Liver (tissue), 9 donors: ENCODE data around the gene TBX6. TPM values are rescaled to one million over a fixed set of nuclear protein-coding genes. Genes with fewer than 3 reads are reported as not detected.
"Not testable (repeated sequence)": the region's sequence is repeated elsewhere in the genome, so short reads cannot be mapped to it uniquely, and the experiment has no call there.

ENCODE experiments used
- DNase-seq: peaks from one replicate; pipeline ENCODE4 v3.0.0-alpha.2; 2017; ENCODE audit warnings: low spot score
- H3K27ac ChIP-seq, 2 donors: one replicate each; pipeline ENCODE4 v1.7.0; 2013; ENCODE audit warnings: inconsistent platforms in 2 of 2, low read length in 2 of 2, control low read depth in 1 of 2, low read depth in 1 of 2, mild to moderate bottlenecking in 1 of 2
- H3K27me3 ChIP-seq, 4 donors: one replicate each; pipeline versions ENCODE4 v1.6.1 to v1.7.0; 2013; ENCODE audit warnings: low read length in 3 of 4, inconsistent platforms in 1 of 4, mild to moderate bottlenecking in 1 of 4, moderate library complexity in 1 of 4; ENCODE audit not compliant: control insufficient read depth in 4 of 4, insufficient read depth in 4 of 4
- H3K36me3 ChIP-seq, 4 donors: one replicate each; pipeline versions ENCODE4 v1.6.1 to v1.7.0; 2013; ENCODE audit warnings: low read length in 3 of 4, mild to moderate bottlenecking in 3 of 4, low read depth in 1 of 4, moderate library complexity in 1 of 4; ENCODE audit not compliant: control insufficient read depth in 4 of 4, insufficient read depth in 3 of 4
- H3K4me1 ChIP-seq, 4 donors: one replicate each; pipeline versions ENCODE4 v1.6.1 to v1.7.0; 2013; ENCODE audit warnings: low read length in 3 of 4, mild to moderate bottlenecking in 3 of 4, moderate library complexity in 1 of 4; ENCODE audit not compliant: control insufficient read depth in 4 of 4, insufficient read depth in 4 of 4
- H3K4me3 ChIP-seq, 3 donors: one replicate each; pipeline versions ENCODE4 v1.6.1 to v1.7.0; 2013; ENCODE audit warnings: low read length in 3 of 3, control low read depth in 1 of 3, low read depth in 1 of 3, mild to moderate bottlenecking in 1 of 3
- H3K9ac ChIP-seq, 2 donors: one replicate each; pipeline ENCODE4 v1.7.0; 2013; ENCODE audit warnings: low read length in 2 of 2, mild to moderate bottlenecking in 2 of 2, moderate library complexity in 2 of 2, control low read depth in 1 of 2, low read depth in 1 of 2
- H3K9me3 ChIP-seq, 4 donors: one replicate each; pipeline versions ENCODE4 v1.6.1 to v1.7.0; 2013; ENCODE audit warnings: low read length in 3 of 4; ENCODE audit not compliant: control insufficient read depth in 4 of 4
- EGR1 ChIP-seq, 2 donors: IDR thresholded peaks; 2 replicates each; pipeline ENCODE4 v1.6.1; 2016 to 2018; ENCODE audit warnings: antibody characterized with exemption in 2 of 2, low read depth in 2 of 2
- FOXA1 ChIP-seq: IDR thresholded peaks from 2 replicates; pipeline ENCODE4 v1.6.1; 2016; ENCODE audit warnings: antibody characterized with exemption
- FOXA2 ChIP-seq: IDR thresholded peaks from 2 replicates; pipeline ENCODE4 v1.6.1; 2016; ENCODE audit warnings: antibody characterized with exemption
- GABPA ChIP-seq, 2 donors: IDR thresholded peaks in 1 of 2; conservative IDR thresholded peaks in 1 of 2; 2 replicates each; pipeline ENCODE4 v1.6.1; 2016; ENCODE audit warnings: antibody characterized with exemption in 2 of 2, mild to moderate bottlenecking in 1 of 2, moderate library complexity in 1 of 2
- HNF4A ChIP-seq, 2 donors: conservative IDR thresholded peaks; 2 replicates each; pipeline ENCODE4 v1.6.1; 2016; ENCODE audit warnings: antibody characterized with exemption in 2 of 2, mild to moderate bottlenecking in 2 of 2
- HNF4G ChIP-seq: IDR thresholded peaks from 2 replicates; pipeline ENCODE4 v1.6.1; 2016; ENCODE audit warnings: antibody characterized with exemption
- JUND ChIP-seq, 2 donors: IDR thresholded peaks; 2 replicates each; pipeline ENCODE4 v1.6.1; 2016; ENCODE audit warnings: antibody characterized with exemption in 2 of 2
- NR2F2 ChIP-seq: IDR thresholded peaks from 2 replicates; pipeline ENCODE4 v1.6.1; 2016; ENCODE audit warnings: antibody characterized with exemption
- RAD21 ChIP-seq, 2 donors: IDR thresholded peaks; 2 replicates each; pipeline ENCODE4 v1.6.1; 2016; ENCODE audit warnings: antibody characterized with exemption in 2 of 2, mild to moderate bottlenecking in 2 of 2
- RXRA ChIP-seq, 2 donors: IDR thresholded peaks; 2 replicates each; pipeline ENCODE4 v1.6.1; 2017 to 2018; ENCODE audit warnings: antibody characterized with exemption in 2 of 2, mild to moderate bottlenecking in 1 of 2
- SP1 ChIP-seq: IDR thresholded peaks from 2 replicates; pipeline ENCODE4 v1.6.1; 2018; ENCODE audit warnings: antibody characterized with exemption, mild to moderate bottlenecking
- TAF1 ChIP-seq: conservative IDR thresholded peaks from 2 replicates; pipeline ENCODE4 v1.6.1; 2016; ENCODE audit warnings: antibody characterized with exemption, mild to moderate bottlenecking
- YY1 ChIP-seq: IDR thresholded peaks from 2 replicates; pipeline ENCODE4 v1.6.1; 2016; ENCODE audit warnings: antibody characterized with exemption, mild to moderate bottlenecking
- WGBS: extraction: QIAGEN DNeasy Blood & Tissue Kit; methylation state at CpG from one replicate; pipeline ENCODE4 v1.1.7; 2013; 5-methylcytosine and 5-hydroxymethylcytosine counted together
- polyA plus RNA-seq, 2 donors: library from polyadenylated mRNA; stranded (reverse) in 1 of 2; unstranded in 1 of 2; fragments of 200-250 nt in 1 of 2; fragments of >200 nt in 1 of 2; fragmentation: Nextera tagmentation in 1 of 2; extraction: Ambion mirVana in 1 of 2; gene quantifications; one replicate each; pipeline versions ENCODE4 v1.2.1 to v1.2.3, GENCODE V29; 2013 to 2015
- total RNA-seq, 2 donors: library from RNA; depleted of rRNA; stranded (reverse); fragments of >200 nt; gene quantifications; one replicate each; pipeline ENCODE4 v1.2.3, GENCODE V29; 2014
- TF ChIP-seq, protein P1 (sequence below): IDR thresholded peaks from 2 replicates; pipeline ENCODE4 v1.6.1; 2016; ENCODE audit warnings: antibody characterized with exemption
- TF ChIP-seq, protein P2 (sequence below): IDR thresholded peaks from 2 replicates; pipeline ENCODE4 v1.6.1; 2016; ENCODE audit warnings: antibody characterized with exemption, mild to moderate bottlenecking
- TF ChIP-seq, protein P3 (sequence below): IDR thresholded peaks from 2 replicates; pipeline ENCODE4 v1.6.1; 2016; ENCODE audit warnings: antibody characterized with exemption
- TF ChIP-seq, protein P4 (sequence below): fragments of 150-350 bp; IDR thresholded peaks from 2 replicates; pipeline ENCODE4 v1.5.1; 2017; ENCODE audit warnings: improper control_type of control experiment, low read depth, low read length; ENCODE audit not compliant: missing input control
- TF ChIP-seq, protein P5 (sequence below): IDR thresholded peaks from 2 replicates; pipeline ENCODE4 v1.6.1; 2016; ENCODE audit warnings: antibody characterized with exemption
- donor health status: healthy.
- donor health status: healthy.
- donor health status: healthy.
- donor health status: healthy.
- donor health status: healthy.

TBX6 gene
- total and polyA plus RNA-seq, 4 donors: 0.09 to 0.26 (median 0.18) TPM

DNA sequence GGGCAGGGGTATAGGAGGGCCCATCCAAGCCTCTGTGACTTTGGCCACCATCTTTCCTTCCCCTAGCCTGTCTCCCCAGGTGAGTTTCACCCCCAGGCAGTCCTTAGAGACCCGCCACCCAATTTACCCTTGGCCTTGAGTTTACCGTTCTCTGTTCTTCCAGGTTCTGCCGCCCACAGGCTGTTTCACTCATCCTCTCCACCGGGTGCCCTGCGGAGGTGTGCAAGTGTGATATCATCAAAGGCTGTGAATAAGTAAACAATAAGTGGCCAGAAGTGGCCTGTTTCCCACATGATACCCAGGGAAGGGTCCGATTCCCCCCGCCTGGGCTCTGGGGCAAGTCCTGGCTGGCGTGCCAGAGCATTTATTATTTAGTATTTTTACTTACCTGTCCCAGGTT, 45.5 kb downstream of the TBX6 start (continued):
- TF ChIP-seq, protein P1, sequence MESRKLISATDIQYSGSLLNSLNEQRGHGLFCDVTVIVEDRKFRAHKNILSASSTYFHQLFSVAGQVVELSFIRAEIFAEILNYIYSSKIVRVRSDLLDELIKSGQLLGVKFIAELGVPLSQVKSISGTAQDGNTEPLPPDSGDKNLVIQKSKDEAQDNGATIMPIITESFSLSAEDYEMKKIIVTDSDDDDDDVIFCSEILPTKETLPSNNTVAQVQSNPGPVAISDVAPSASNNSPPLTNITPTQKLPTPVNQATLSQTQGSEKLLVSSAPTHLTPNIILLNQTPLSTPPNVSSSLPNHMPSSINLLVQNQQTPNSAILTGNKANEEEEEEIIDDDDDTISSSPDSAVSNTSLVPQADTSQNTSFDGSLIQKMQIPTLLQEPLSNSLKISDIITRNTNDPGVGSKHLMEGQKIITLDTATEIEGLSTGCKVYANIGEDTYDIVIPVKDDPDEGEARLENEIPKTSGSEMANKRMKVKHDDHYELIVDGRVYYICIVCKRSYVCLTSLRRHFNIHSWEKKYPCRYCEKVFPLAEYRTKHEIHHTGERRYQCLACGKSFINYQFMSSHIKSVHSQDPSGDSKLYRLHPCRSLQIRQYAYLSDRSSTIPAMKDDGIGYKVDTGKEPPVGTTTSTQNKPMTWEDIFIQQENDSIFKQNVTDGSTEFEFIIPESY: no peak
- no peak for TF ChIP-seq YY1
- TF ChIP-seq SP1: no peak
- TF ChIP-seq RAD21 (IDR thresholded peaks at IDR 0.05): no peak
- no peak for TF ChIP-seq RXRA (IDR thresholded peaks at IDR 0.05)

DNA sequence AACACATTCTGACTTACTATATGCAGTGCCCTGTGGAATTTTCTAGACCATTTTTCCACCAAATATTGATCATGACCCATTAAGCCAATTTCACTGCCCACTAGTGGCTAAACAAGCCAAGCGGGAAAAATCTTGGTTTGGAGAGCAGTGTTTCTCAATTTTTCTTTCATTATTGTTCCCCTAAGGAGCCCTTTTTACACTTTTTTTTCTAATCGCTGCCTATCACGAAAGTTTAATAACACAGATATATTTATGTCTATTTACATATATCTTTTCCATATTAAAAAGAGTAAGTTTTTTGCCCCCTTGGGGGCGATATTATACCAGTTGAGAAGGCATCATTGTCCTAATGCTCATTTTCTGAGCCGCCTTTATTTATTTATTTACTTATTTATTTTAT, 49.9 kb downstream of the TBX6 start:
- no peaks in the 10 kb centered on the region for H3K9me3 ChIP-seq
- no peak overlapping the region for H3K27ac ChIP-seq
- no peaks in the 10 kb centered on the region for H3K4me1 ChIP-seq
- H3K4me3 ChIP-seq: no peak overlapping the region
- 31% methylated on average over 5 of the region's 5 CpGs for WGBS
- H3K27me3 ChIP-seq: no peaks in the 10 kb centered on the region
- no peak overlapping the region for H3K9ac ChIP-seq
- TF ChIP-seq RAD21 (IDR thresholded peaks at IDR 0.05) (peak; percentile 59 to 67), YY1 (no peak)
- no peaks in the 10 kb centered on the region for H3K36me3 ChIP-seq
- no peak for DNase-seq

DNA sequence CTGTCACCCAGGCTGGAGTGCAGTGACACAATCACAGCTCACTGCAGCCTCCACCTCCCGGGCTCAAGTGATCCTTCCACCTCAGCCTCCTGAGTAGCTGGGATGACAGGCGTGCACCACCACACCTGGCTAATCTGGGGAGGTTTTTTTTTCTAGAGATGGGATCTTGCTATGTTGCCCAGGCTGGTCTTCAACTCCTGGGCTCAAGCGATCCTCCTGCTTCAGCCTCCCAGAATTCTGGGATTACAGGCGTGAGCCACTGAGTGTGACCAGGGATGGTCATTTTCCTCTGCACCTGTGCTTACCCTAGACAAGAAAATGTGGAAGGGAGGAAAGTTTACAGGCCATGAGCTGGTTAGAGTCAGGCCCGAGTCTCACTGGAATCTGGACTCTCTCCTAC, 51.0 kb downstream of the TBX6 start:
- H3K27ac ChIP-seq, H3K27me3 ChIP-seq, H3K4me1 ChIP-seq, DNase-seq, H3K4me3 ChIP-seq, H3K9ac ChIP-seq, H3K36me3 ChIP-seq, H3K9me3 ChIP-seq: not testable (repeated sequence)
- WGBS: 90% methylated on average over 5 of the region's 5 CpGs

DNA sequence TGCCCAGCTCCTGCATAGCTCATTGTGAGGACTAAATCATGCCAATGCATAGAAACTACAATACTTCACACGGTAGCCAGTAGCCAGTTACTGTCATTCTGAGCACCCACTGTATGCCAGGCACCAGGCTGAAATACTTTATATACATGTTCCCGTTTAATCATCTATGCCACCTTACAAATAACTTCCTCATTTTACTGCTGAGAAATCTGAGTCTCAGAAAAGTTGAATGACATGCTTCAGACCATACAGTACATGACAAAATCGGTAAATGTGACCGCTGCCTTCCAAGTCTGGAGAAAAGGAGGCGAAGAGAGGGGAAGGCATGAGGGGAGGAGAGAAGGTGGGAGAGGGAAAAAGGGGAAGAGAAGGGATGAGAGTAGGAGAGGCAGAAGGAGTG, 51.5 kb downstream of the TBX6 start:
- 67% methylated on average over 5 of the region's 5 CpGs for WGBS
- Histone ChIP-seq H3K27me3 (no peaks in the 10 kb centered on the region), H3K4me3 (no peak overlapping the region), H3K9me3 (no peaks in the 10 kb centered on the region), H3K4me1 (no peaks in the 10 kb centered on the region), H3K36me3 (no peaks in the 10 kb centered on the region), H3K9ac (no peak overlapping the region), H3K27ac (no peak overlapping the region)
- TF ChIP-seq EGR1 (IDR thresholded peaks at IDR 0.05; ENCODE audit: low read depth in 2 of 2) (no peak), TAF1 (no peak), HNF4A (conservative IDR thresholded peaks at IDR 0.05) (no peak), HNF4G (no peak), RXRA (IDR thresholded peaks at IDR 0.05) (no peak), SP1 (no peak), RAD21 (IDR thresholded peaks at IDR 0.05) (no peak), YY1 (no peak), FOXA2 (no peak), NR2F2 (no peak), FOXA1 (no peak), GABPA (IDR thresholded peaks at IDR 0.05 in 1 of 2, conservative IDR thresholded peaks at IDR 0.05 in 1 of 2) (no peak), JUND (IDR thresholded peaks at IDR 0.05) (no peak)
- TF ChIP-seq, protein P1: no peak
- TF ChIP-seq, protein P2, sequence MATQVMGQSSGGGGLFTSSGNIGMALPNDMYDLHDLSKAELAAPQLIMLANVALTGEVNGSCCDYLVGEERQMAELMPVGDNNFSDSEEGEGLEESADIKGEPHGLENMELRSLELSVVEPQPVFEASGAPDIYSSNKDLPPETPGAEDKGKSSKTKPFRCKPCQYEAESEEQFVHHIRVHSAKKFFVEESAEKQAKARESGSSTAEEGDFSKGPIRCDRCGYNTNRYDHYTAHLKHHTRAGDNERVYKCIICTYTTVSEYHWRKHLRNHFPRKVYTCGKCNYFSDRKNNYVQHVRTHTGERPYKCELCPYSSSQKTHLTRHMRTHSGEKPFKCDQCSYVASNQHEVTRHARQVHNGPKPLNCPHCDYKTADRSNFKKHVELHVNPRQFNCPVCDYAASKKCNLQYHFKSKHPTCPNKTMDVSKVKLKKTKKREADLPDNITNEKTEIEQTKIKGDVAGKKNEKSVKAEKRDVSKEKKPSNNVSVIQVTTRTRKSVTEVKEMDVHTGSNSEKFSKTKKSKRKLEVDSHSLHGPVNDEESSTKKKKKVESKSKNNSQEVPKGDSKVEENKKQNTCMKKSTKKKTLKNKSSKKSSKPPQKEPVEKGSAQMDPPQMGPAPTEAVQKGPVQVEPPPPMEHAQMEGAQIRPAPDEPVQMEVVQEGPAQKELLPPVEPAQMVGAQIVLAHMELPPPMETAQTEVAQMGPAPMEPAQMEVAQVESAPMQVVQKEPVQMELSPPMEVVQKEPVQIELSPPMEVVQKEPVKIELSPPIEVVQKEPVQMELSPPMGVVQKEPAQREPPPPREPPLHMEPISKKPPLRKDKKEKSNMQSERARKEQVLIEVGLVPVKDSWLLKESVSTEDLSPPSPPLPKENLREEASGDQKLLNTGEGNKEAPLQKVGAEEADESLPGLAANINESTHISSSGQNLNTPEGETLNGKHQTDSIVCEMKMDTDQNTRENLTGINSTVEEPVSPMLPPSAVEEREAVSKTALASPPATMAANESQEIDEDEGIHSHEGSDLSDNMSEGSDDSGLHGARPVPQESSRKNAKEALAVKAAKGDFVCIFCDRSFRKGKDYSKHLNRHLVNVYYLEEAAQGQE: no peak
- TF ChIP-seq, protein P3, sequence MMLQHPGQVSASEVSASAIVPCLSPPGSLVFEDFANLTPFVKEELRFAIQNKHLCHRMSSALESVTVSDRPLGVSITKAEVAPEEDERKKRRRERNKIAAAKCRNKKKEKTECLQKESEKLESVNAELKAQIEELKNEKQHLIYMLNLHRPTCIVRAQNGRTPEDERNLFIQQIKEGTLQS: no peak
- TF ChIP-seq, protein P4, sequence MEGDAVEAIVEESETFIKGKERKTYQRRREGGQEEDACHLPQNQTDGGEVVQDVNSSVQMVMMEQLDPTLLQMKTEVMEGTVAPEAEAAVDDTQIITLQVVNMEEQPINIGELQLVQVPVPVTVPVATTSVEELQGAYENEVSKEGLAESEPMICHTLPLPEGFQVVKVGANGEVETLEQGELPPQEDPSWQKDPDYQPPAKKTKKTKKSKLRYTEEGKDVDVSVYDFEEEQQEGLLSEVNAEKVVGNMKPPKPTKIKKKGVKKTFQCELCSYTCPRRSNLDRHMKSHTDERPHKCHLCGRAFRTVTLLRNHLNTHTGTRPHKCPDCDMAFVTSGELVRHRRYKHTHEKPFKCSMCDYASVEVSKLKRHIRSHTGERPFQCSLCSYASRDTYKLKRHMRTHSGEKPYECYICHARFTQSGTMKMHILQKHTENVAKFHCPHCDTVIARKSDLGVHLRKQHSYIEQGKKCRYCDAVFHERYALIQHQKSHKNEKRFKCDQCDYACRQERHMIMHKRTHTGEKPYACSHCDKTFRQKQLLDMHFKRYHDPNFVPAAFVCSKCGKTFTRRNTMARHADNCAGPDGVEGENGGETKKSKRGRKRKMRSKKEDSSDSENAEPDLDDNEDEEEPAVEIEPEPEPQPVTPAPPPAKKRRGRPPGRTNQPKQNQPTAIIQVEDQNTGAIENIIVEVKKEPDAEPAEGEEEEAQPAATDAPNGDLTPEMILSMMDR: no peak
- TF ChIP-seq, protein P5, sequence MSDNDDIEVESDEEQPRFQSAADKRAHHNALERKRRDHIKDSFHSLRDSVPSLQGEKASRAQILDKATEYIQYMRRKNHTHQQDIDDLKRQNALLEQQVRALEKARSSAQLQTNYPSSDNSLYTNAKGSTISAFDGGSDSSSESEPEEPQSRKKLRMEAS: no peak
- no peak for DNase-seq
